Measurements from ENCODE around the gene TSPAN9. TPM values are rescaled to one million over a fixed set of nuclear protein-coding genes. Genes with fewer than 3 reads are reported as not detected.

Gene TSPAN9
- total RNA-seq, 1 experiment from 2014 or later = 13.2 TPM

DNA sequence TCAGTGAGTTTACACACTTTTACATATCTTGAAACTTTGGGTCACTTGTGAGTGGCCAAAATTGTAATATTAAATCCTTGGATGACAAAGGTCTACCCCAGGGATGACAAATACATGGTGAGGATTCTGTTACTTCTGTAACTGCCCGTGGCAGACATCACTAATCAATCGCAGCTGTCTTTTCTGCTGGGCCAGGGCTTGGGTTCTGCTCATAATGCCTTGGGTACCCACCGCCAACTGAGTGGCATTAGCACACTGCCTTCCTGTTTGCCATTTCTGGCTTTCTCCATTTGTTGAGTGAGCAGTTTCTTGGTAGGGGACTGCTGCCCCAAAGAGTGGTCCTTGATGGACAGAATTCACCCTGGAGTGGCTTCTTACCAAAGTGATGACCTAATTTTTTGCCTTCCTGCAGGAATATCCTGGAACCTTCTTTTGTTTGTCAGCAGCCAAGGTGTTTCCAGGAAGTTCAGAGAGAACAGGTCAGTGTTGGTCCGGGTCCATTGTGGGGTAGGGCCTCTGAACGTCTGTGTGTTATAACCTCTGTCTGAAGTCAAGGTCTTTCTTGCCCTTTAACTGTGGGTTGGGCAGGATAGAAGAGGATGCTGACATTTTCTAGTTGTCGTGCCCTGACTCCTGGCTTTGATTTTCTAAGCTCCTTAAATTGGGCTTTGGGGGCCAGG, 6.2 kb downstream of the TSPAN9 start:
- Histone ChIP-seq H2AFZ (ENCODE audit: low read depth, low read length, poor library complexity, severe bottlenecking) (no peak overlapping the region), H3K79me2 (ENCODE audit: insufficient read depth, low read length) (no peaks in the 10 kb centered on the region), H3K9me3 (ENCODE audit: control insufficient read depth in 1 of 2, insufficient read depth in 1 of 2, low read depth in 1 of 2, low read length in 2 of 2) (no peaks in the 10 kb centered on the region), H3K9me2 (ENCODE audit: insufficient read depth) (no peaks in the 10 kb centered on the region), H3K9ac (ENCODE audit: low read length) (no peak overlapping the region), H3K4me2 (ENCODE audit: low read length) (peak overlapping the region; percentile 21), H3K27ac (ENCODE audit: low read depth, low read length) (no peak overlapping the region), H3K27me3 (ENCODE audit: insufficient read depth, low read length) (no peaks in the 10 kb centered on the region), H3K4me1 (ENCODE audit: control insufficient read depth in 1 of 2, insufficient read depth in 2 of 2, low read length in 2 of 2) (peaks cover under 1 to 10% of the 10 kb centered on the region in 2 experiments; a peak in 3 of 4 replicates), H3K36me3 (ENCODE audit: control insufficient read depth in 1 of 2, insufficient read depth in 2 of 2, low read length in 2 of 2) (no peaks in the 10 kb centered on the region), H3K4me3 (replicated peaks in 1 of 2; ENCODE audit: low read depth in 1 of 2, low read length in 2 of 2) (no peak overlapping the region), H4K20me1 (ENCODE audit: insufficient read depth) (no peaks in the 10 kb centered on the region)
- POLR2A ChIA-PET = no interaction called here
- no peak for ATAC-seq
- BruUV-seq (replicated peaks) = no TSS peak
- CTCF ChIA-PET = interaction anchor here (2.5 kb wide), 1 partner anchor 10 kb away, joined by 7 read pairs; no protein-coding TSS in a partner anchor
- RAD21 ChIA-PET (ENCODE audit: low non-redundant PET in 1 of 2, low total read pairs in 2 of 2, uncharacterized antibody in 2 of 2, unreplicated experiment in 2 of 2) = no interaction called here
- TF ChIP-seq SIN3A (IDR thresholded peaks at IDR 0.05; ENCODE audit: low read depth) (no peak), SP1 (IDR thresholded peaks at IDR 0.05; ENCODE audit: low read depth) (no peak)
- no peak for DNase-seq (ENCODE audit: low read depth, low spot score)
- intact Hi-C loops (cut with micrococcal nuclease) = no loop called here

DNA sequence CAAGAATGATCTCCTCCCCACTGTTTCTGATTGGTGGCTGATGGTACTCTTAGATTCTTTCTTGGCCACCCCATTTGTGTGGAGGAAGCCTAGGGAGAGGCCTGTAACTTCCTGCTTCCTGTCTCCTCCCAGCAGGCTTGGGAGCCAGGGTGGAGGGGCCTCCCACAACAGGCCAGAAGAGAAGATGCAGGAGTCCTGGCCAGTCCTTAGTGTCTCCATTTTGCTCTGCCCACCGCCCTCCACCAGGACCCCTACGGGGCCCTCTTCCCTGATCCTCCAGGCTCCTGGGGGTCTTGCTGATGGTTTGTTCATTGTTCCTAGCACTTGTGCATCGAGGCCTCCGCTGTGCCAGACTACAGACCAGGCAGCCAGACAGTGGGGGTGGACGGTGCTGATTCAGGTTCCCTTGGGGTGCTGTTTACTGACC, 6.8 kb downstream of the TSPAN9 start:
- CTCF ChIA-PET = interaction anchor here (2.5 kb wide), 1 partner anchor 10 kb away, joined by 7 read pairs; no protein-coding TSS in a partner anchor
- intact Hi-C loops (cut with micrococcal nuclease) = no loop called here
- H3K4me2 ChIP-seq (ENCODE audit: low read length) = no peak overlapping the region; the same call in 1 of the 2 replicates

More for the DNA sequence above, 6.8 kb downstream of the TSPAN9 start:
- H3K4me1 ChIP-seq (ENCODE audit: control insufficient read depth in 1 of 2, insufficient read depth in 2 of 2, low read length in 2 of 2) = peaks cover 0 to 8% of the 10 kb centered on the region in 2 experiments; a peak in 1 of 4 replicates
- no peaks in the 10 kb centered on the region for H3K27me3 ChIP-seq (ENCODE audit: insufficient read depth, low read length)
- H3K9me2 ChIP-seq (ENCODE audit: insufficient read depth) = no peaks in the 10 kb centered on the region
- TF ChIP-seq CBX3 (IDR thresholded peaks at IDR 0.05; ENCODE audit: low read depth) (no peak), EZH2phosphoT487 (IDR thresholded peaks at IDR 0.05; ENCODE audit: borderline replicate concordance) (no peak), RAD21 (IDR thresholded peaks at IDR 0.05; ENCODE audit: low read depth) (no peak), ELF1 (IDR thresholded peaks at IDR 0.05; ENCODE audit: borderline replicate concordance, low read depth) (no peak), EGR1 (IDR thresholded peaks at IDR 0.05; ENCODE audit: low read depth) (no peak), YY1 (IDR thresholded peaks at IDR 0.05; ENCODE audit: extremely low read depth, insufficient replicate concordance, low read depth, low read length) (no peak), SIN3A (IDR thresholded peaks at IDR 0.05; ENCODE audit: low read depth) (no peak), JUND (IDR thresholded peaks at IDR 0.05) (no peak), EZH2 (IDR thresholded peaks at IDR 0.05) (no peak), POLR2A (IDR thresholded peaks at IDR 0.05; ENCODE audit: borderline replicate concordance, extremely low read depth, insufficient read depth, insufficient read length) (no peak)
- TF ChIP-seq, protein P1, sequence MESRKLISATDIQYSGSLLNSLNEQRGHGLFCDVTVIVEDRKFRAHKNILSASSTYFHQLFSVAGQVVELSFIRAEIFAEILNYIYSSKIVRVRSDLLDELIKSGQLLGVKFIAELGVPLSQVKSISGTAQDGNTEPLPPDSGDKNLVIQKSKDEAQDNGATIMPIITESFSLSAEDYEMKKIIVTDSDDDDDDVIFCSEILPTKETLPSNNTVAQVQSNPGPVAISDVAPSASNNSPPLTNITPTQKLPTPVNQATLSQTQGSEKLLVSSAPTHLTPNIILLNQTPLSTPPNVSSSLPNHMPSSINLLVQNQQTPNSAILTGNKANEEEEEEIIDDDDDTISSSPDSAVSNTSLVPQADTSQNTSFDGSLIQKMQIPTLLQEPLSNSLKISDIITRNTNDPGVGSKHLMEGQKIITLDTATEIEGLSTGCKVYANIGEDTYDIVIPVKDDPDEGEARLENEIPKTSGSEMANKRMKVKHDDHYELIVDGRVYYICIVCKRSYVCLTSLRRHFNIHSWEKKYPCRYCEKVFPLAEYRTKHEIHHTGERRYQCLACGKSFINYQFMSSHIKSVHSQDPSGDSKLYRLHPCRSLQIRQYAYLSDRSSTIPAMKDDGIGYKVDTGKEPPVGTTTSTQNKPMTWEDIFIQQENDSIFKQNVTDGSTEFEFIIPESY (IDR thresholded peaks at IDR 0.05; ENCODE audit: extremely low read depth, insufficient replicate concordance, low read length) = no peak
- TF ChIP-seq, protein P2, sequence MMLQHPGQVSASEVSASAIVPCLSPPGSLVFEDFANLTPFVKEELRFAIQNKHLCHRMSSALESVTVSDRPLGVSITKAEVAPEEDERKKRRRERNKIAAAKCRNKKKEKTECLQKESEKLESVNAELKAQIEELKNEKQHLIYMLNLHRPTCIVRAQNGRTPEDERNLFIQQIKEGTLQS (IDR thresholded peaks at IDR 0.05) = no peak
- TF ChIP-seq, protein P3, sequence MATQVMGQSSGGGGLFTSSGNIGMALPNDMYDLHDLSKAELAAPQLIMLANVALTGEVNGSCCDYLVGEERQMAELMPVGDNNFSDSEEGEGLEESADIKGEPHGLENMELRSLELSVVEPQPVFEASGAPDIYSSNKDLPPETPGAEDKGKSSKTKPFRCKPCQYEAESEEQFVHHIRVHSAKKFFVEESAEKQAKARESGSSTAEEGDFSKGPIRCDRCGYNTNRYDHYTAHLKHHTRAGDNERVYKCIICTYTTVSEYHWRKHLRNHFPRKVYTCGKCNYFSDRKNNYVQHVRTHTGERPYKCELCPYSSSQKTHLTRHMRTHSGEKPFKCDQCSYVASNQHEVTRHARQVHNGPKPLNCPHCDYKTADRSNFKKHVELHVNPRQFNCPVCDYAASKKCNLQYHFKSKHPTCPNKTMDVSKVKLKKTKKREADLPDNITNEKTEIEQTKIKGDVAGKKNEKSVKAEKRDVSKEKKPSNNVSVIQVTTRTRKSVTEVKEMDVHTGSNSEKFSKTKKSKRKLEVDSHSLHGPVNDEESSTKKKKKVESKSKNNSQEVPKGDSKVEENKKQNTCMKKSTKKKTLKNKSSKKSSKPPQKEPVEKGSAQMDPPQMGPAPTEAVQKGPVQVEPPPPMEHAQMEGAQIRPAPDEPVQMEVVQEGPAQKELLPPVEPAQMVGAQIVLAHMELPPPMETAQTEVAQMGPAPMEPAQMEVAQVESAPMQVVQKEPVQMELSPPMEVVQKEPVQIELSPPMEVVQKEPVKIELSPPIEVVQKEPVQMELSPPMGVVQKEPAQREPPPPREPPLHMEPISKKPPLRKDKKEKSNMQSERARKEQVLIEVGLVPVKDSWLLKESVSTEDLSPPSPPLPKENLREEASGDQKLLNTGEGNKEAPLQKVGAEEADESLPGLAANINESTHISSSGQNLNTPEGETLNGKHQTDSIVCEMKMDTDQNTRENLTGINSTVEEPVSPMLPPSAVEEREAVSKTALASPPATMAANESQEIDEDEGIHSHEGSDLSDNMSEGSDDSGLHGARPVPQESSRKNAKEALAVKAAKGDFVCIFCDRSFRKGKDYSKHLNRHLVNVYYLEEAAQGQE (IDR thresholded peaks at IDR 0.05; ENCODE audit: low read depth) = no peak
- no peaks in the 10 kb centered on the region for H3K9me3 ChIP-seq (ENCODE audit: control insufficient read depth in 1 of 2, insufficient read depth in 1 of 2, low read depth in 1 of 2, low read length in 2 of 2)
- no TSS peak for BruUV-seq (replicated peaks)
- H3K4me3 ChIP-seq (replicated peaks in 1 of 2; ENCODE audit: low read depth in 1 of 2, low read length in 2 of 2) = no peak overlapping the region
- ATAC-seq (peak; percentile 58; the same call in 1 of the 2 replicates), DNase-seq (ENCODE audit: low read depth, low spot score) (no peak)
- ChIA-PET POLR2A (no interaction called here), RAD21 (ENCODE audit: low non-redundant PET in 1 of 2, low total read pairs in 2 of 2, uncharacterized antibody in 2 of 2, unreplicated experiment in 2 of 2) (no interaction called here)
- no peak overlapping the region for H2AFZ ChIP-seq (ENCODE audit: low read depth, low read length, poor library complexity, severe bottlenecking)
- no peak overlapping the region for H3K9ac ChIP-seq (ENCODE audit: low read length)
- H3K27ac ChIP-seq (ENCODE audit: low read depth, low read length) = no peak overlapping the region
- no peaks in the 10 kb centered on the region for H3K36me3 ChIP-seq (ENCODE audit: control insufficient read depth in 1 of 2, insufficient read depth in 2 of 2, low read length in 2 of 2)
- no peaks in the 10 kb centered on the region for H3K79me2 ChIP-seq (ENCODE audit: insufficient read depth, low read length)
- H4K20me1 ChIP-seq (ENCODE audit: insufficient read depth) = no peaks in the 10 kb centered on the region

Measured in HCT116 (cell line).